GM19351 (cell line): ENCODE measurements around the gene ROR1.
A peak's percentile ranks its signal among the peaks of the same experiment; 100 is the strongest.

Source experiments
- ATAC-seq: cut with Tn5 transposase; IDR thresholded peaks from one replicate; pipeline ENCODE4 v1.9.1; 2021; ENCODE audit warnings: mild to moderate bottlenecking, moderate library complexity; ENCODE audit not compliant: unreplicated experiment

ROR1 gene

DNA sequence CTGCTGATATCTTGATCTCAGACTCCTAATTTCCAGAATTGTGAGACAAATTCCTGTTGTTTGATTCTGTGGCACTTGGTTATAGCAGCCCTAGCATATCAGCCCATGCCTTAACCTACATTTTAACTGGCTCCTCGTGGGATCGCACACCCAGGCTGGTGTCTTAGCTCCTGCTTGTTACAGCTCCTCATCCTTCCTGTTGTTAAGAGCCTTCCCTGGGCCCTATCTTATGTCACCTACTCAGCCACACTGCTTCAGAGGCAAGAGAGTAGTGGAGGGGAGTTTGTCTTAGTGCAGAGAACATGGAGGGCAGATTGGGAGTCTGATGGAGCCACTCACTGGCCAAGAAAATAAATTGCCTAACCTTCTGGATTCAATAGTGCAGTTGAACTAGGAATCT, 131.0 kb downstream of the ROR1 start:
- ATAC-seq = no peak

DNA sequence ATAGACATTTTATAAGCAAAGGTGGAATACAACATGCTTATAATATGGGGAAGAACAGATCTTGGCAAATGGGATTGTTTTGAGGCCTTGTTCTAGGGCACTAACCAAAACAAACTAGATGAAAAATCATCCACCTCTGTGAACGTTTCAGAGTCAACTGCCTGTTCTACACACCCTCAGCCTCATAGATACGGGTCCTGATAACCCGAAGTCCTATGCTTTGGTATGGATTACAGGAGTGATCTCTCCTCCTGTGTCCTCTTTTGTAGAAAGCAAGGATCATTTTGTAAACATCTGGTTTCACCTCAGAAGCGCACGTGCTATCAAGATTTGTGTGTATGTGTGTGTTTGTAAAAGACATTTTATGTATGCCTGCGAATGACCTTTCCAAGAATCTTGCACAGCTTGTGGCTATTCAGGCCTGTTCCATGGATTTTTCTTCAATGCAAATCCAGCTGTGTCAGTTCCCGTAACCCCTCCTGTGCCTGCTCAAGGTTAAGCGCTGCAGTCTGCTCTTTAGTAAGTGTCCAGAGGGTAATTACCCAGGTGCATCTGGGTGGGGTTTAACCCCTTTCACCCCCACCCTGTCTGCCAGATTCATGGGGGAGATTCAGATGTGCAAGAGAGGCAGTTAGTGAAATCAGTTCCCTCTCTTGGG, 132.4 kb downstream of the ROR1 start:
- no peak for ATAC-seq

DNA sequence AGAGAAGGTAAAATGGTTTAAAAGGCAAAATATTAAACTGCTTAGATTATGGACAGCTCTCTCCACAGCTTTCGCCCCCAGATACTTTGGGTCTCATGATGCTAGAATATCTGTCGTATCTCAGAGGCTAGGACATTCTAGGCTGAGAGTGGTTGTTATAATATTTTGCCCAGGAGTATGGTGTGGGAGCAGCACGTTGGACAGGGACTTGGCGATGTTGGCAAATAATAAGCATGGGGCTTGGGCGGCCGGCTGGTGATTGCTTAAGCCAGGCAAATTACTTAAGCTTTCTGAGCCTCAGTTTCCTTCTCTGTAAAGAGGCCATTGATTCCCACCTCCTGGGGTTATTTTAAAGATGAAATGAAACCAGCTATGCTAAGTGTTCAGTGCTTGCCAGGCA, 133.2 kb downstream of the ROR1 start:
- no peak for ATAC-seq

DNA sequence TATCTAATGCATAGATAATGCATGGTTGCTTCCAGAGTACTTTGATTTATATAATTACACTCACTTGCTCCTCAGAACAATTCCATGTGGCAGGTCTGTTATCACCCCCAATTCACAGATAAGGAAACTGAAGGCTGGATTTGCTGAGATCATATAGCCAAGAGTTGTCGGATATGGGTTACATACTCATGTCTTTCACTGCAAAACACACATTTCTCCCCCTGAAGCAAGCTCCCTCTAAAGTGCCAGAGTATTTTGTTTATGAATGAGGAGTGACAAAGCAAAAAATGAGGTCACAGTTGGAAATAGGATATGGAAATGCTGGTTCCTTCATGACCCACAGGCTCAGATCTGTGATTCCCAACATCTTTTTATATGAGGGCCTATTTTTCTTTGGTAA, 134.2 kb downstream of the ROR1 start:
- ATAC-seq = no peak

DNA sequence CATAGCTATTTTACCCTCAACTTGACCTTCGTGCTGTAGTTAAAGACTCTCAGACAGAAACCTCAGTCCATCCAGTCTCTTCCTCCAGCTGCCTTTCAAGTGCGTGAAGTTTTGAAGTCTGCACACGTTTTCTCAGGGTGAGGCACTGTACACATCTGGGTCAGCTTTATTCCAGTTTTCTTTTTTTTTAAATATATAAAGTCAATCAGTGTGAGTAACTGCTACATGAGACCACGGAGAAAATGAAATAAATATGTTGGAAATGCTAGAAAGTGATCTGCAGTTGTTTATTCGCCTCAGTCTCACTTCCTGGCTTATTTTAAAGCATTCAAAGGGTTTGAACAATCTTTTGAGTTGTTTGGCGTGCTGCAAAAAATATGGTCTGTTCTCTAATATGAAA, 135.7 kb downstream of the ROR1 start:
- no peak for ATAC-seq

DNA sequence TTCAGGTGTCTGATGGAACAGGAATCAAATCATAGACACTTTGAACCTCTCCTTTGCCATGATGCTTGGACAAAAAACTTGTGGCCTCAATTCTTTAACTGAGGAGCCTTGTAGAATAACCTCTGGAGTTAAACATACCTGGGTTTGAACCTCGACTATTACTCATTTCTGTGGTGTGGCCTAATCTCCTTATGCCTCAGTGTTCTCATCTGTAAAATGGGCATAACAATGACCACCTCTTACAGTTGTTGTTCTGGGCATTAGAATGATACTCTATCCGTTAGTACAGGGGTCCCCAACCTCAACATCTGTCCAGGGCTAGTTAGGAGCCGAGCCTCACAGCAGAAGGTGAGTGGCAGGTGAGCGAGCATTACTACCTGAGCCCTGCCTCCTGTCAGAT, 137.2 kb downstream of the ROR1 start:
- ATAC-seq = no peak

DNA sequence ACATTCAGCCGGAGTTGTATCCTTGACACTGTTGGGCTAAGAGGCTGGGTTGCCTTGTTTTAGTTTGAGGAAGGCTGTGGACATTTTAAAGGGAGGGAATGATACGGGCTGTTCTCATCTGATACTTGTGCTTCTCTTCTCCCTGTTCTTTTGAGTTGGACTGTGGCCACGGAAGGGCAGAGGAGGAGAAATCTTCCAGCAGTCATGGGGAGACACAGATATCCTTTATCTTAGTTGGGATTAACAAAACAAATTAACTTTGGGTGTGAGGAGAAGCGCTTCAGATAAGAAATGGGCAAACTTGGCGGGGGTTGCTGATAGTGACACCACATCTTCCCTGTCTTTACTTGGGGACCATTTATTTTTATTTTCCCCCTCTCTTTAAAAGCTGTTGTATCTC, 138.8 kb downstream of the ROR1 start:
- ATAC-seq = no peak

DNA sequence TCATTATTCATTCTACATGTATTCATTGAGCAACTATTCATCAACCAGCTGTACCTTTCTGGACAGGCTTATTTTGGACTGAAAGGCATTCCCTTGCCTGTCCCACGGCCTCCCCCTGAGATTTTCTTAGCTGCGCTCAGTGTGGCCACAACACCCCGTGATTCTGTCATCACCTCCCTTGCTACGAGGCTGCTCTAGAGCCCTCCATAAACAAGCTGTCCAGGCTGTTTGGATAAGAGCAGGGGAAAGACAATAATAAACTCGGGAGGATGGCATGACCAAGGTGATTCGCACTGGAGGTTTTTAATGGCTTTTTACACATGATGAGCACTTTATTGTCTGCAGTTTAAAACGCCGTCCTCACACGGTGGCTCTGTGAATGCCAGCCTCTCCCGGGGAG, 139.7 kb downstream of the ROR1 start:
- no peak for ATAC-seq

DNA sequence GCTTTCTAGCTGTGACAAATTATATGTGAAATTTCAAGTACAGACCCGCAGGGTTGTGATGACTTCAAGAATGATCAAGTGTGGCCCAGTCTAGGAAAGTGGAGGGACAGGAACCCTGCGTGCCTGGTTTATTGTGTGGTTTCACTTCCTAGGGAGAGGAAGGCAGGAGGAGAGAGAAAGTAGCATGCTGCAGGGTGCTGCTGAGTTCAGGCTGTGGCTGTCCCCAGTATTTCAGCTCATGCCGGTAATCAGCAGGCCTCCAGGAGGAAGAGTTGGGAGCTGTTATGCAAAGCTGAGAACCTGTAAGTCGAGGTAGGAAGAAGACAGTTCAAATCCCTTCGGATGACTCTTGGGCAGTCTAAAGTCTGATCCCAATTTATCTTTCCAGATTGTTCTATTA, 140.4 kb downstream of the ROR1 start:
- no peak for ATAC-seq

DNA sequence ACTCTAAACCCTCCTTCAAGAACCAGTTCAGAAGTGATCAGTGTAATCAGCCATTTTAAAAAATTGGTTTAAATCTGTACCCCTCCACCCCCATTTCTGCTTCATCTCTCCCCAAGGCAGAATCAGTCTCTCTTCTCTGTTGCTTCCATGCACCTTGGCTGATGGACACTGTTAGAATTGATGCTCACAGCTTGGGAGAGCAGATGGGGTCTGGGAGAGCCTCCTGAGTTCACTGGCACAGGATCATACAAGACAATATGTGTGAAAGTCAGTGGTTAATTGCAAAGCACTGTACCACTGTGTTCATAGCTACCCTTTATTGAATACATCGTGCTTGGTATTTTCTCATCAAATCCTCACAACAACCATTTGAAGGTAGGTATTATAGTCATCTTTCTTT, 140.9 kb downstream of the ROR1 start:
- no peak for ATAC-seq

DNA sequence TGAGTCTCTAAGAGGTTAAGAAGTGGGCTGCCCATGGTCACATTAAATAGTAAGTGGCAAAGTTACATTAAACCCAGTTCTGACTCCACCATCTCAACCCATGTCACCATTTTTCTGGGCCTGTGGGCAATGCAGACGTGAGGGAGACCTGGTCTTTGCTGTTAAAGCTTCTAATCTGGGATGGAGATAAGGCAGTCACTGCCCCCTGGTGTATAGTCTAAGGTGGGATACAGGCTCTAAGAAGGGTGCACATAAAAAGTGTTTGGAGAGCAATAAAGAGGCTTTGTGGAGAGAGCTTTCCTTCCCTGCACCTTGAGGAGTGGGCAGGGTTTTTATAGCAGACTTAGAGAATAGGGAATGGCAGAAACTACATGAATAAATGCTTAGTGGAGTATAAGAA, 141.3 kb downstream of the ROR1 start:
- no peak for ATAC-seq

DNA sequence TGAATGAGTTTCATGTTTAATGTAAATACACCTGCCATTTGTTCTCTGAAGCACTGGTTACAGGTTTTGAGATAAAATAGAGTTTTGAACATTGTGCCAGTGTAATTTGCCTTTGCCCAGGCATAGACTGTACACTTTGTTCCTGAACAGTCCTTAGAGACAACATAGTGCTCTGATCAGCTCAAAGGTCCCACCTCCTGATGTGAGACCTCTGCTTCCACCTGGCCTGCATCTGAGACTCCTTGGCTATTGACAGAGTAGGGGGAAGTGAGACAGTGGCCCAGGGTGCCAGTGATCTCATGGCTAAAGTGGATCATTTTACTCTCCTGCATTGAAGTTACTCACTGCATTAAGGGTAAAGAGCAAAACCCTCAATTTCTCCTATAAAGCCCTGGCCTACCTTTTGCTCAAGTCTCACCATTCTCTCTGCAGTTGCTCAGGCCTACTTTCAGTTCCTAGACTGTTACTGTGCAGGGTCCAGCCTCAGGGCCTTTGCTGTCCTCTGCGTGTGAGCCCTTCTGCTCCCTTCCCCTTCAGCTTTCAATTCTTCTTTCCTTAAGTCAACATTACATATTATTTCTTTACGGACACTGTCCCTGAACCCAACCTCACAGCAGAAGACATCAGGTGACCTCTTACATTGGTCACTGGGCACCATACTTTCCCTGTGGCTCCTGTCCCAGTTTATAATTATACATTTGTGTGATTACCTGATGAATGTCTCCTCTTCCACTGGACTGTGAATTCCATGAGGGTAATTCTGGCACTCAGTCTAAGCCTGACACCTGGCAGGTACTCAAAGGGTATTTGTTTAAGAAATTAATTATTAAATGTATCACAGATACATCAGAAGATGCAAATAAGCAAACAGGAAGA, 142.9 kb downstream of the ROR1 start:
- no peak for ATAC-seq

DNA sequence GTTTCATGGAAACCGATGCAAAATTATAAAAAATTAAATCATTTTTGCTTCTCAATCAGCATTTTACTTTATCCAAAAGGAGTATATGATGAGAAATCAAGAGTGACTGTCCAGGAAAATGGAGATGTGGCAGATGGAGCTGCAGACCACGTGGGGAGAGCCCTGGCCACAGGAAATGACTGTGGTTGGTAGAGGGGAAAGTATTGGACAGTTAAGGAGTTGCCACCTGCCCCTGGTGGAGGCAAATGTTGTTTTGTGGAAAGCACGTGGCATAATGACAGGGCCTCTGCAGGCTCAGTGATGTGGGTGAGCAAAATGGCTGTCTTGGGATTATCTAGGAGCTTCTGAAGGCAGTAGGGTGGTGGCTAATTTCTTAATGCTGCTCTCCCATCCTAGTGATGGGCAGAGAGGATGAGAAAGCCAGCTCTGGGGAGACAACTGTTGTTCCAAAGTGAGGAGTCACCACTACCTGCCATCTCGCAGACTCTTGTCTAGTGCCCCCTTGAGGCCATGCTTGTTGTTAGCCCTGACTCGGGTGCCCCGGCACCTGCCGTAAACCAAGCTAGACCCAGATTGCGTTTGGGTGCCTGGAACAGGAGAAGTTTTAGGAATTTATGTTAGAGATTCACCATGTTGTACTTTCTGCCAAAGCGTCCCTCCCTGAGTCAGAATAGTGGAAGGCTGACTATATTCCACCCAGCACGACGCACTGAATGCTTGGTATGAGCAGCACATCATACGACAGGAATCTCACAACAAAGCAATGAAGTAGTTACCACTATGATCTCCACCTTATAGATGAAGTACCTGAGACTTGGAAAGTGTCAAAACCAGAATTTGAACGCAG, 144.0 kb downstream of the ROR1 start:
- ATAC-seq = peak; percentile 49

DNA sequence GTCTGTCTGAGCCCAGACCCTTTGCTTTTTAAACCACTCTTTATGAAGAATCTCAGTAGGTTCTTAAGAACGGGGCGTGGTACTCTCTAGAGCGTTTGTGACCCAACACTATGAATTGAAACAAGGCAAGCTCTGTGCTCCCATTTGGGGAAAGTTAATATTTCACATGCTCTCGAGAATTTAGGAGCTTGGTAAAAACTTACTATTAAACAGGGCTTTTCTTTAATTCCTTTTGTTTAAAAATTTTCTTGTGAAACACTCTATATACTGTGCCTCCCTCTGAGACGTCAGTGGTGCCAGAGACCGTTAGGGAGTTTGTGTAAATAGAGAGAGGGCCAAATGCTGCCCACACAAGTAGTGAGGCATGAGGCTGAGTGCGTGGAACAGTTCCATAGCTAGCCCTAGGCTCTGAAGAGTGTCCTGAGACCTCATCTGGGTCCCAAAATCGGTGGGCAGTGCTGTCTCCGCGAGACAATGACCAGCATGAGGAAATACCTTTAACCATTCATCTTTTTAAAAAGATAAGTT, 144.7 kb downstream of the ROR1 start:
- no peak for ATAC-seq

DNA sequence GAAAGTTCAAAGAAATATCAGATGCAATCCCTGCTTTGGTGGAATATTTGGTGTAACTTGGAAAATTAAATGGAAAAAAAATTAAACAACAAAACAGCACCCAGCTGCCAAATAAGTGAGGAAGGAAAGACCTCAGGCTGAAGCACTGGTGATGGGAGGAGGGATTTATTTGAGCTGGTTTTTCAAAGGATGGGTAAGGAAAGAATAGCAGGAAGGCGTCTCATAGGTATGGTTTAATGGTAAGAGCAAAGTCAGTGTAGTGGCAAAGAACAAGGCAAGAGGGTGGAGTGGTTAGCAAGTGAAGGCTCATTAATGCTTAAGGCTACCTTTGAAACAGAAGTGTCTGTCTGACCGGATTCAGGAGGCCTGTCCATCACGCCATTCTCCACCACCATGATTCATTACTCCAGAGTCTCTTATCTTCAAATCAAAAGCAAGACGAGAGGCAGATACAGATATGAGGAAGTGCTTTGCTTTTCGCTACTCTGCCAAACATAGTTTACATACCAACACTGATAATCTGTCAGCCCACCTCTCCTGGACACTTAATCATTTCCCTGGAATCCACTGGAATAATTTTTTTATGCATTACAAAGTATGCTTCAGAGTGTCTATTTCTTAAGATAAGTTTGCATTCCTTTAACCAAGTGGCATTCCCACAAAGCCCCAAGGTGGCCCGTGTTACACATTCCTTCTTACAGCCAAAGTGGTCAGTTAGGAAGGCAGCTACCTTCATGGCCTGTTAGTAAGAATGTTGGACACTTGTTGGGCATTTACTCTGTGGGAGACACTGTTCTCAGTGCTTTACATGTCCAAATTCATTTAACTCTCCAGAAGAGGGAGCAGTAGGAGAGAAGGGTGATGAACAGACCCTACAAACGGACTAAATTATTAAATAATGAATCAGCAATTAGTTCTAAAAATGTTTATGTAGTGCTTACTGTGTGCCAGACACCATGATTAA, 146.6 kb downstream of the ROR1 start:
- no peak for ATAC-seq

DNA sequence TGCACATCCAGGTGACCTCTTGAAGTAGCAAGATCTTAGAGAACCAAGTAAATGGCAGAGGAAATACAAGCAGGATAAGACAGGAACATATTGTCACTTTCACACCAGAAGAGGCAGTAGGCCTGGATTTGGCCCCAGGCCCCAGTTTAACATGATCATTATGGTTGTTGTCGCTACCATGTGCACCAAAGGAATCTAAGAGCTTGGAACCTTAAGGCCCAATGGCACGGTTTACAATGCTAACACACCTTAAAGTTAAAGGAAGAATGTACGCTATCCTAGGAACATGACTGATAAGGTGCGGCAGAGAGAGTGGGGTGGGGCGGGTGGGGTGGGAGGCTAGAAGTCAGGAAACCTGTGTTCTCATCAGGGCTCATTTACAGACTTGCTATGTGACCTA, 147.5 kb downstream of the ROR1 start:
- no peak for ATAC-seq

DNA sequence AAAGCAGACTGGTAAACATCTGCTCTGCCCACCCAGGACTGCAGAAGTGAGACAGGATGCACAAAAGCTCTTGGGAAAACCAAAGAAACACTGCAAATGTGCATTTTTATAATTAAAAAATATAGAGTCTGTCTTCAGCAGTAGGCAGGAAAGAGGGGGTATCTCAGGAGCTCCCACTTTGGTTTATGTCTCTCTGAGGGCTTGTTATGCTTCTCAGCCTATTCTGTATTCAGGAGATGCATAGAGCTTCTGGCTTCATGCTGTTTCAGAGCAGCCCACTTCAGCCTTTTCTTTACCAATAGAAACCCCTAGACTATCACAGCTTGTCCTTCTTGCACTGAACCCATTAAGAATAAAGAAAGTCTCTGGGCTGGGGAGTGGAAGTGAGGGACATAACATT, 148.0 kb downstream of the ROR1 start:
- ATAC-seq = no peak

DNA sequence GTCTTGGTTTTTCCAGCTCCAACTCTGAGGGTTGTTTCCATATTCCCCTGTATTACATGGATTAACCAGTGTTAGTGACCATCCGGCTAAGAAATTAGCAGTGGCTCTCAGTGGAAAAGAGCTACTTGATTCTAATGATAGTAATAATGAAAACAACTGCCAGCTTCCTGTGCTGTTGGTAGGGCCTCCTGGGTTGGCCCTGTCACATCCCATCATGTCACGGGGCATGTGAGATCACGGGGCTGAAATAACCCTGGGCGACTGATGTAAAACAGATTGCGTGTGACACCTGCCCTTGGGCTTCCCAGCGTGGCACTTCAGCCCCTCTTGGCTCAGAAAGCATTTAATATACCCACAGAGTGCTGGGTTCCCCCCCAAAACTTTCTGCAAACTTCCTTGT, 149.0 kb downstream of the ROR1 start:
- ATAC-seq = no peak

DNA sequence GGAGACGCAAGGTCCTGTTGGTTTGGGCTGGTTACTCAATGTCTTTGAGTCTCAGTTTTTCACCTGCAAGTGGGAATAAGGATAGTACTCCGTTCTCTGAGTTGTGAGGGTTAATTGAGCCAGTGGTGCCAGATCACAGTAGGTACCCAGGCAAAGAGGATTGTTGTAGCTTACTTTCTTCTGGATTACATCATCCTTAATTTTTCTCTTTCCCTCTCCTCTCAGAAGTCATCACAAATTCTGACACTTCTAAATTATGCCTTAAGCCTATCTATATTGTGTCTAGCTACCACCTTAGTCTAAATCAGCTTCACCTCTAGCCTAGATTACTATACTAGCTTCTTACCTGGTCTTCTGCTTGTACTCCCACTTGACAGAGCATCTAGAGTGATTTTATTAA, 149.5 kb downstream of the ROR1 start:
- no peak for ATAC-seq

DNA sequence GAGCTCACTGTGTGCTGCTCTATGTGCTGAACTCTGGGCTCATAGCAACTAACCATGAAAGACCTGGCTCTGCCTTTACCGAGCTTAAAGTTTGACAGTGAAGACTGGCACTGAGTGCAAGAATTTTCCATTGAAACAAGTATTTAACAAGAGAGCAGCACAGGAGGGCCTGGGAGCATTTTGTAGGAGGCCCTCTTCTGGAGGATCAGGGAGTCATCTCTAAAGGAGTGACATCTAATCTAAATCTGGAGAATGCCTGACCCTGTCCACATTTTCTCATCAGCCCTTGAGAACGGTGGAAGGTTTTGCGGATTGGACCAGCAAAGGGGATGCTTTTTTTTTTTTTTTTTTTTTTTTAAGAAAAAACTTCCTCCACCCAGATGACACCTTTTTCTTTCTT, 150.8 kb downstream of the ROR1 start:
- no peak for ATAC-seq
